Transverse colon (tissue), 4 donors: ENCODE measurements around the gene RNU6-9. TPM values are rescaled to one million over a fixed set of nuclear protein-coding genes. Genes with fewer than 3 reads are reported as not detected.
A peak's percentile ranks its signal among the peaks of the same experiment; 100 is the strongest.

Source experiments
- DNase-seq: peaks from one replicate; pipeline ENCODE4 v3.0.0-alpha.2; 2019
- H3K27ac ChIP-seq, 4 donors: fragments of 200-600 bp; sonication (generic); 2 replicates each; pipeline ENCODE4 v1.5.1; 2016 to 2018; ENCODE audit warnings: inconsistent platforms in 4 of 4
- H3K27me3 ChIP-seq: fragments of 200-600 bp; sonication (generic); 2 replicates; pipeline ENCODE4 v1.5.1; 2017; ENCODE audit warnings: inconsistent platforms
- H3K36me3 ChIP-seq, 4 donors: fragments of 200-600 bp; sonication (generic); 2 replicates each; pipeline ENCODE4 v1.5.1; 2017 to 2019; ENCODE audit warnings: inconsistent platforms in 4 of 4
- H3K4me1 ChIP-seq, 4 donors: fragments of 200-600 bp; sonication (generic); 2 replicates each; pipeline ENCODE4 v1.5.1; 2017 to 2020; ENCODE audit warnings: inconsistent platforms in 4 of 4
- H3K4me3 ChIP-seq, 4 donors: fragments of 200-600 bp; sonication (generic); 1 replicate in 1 of 4; 2 replicates in 3 of 4; pipeline versions ENCODE4 v1.5.1 to v1.6.1; 2017 to 2019; ENCODE audit warnings: inconsistent platforms in 4 of 4
- H3K9me3 ChIP-seq, 2 donors: fragments of 200-600 bp; sonication (generic); 2 replicates each; pipeline ENCODE4 v1.5.1; 2017 to 2019; ENCODE audit warnings: inconsistent platforms in 2 of 2
- EP300 ChIP-seq: sonication (generic); formaldehyde crosslinking; IDR thresholded peaks from one replicate; pipeline ENCODE4 v1.6.1; 2017; ENCODE audit warnings: antibody characterized with exemption, low read depth
- POLR2A ChIP-seq: fragments of 450-650 bp; IDR thresholded peaks from one replicate; pipeline ENCODE4 v1.6.1; 2016; ENCODE audit warnings: antibody characterized with exemption, mild to moderate bottlenecking, moderate library complexity
- POLR2AphosphoS5 ChIP-seq, 3 donors: sonication (generic); formaldehyde crosslinking; IDR thresholded peaks; one replicate each; pipeline ENCODE4 v1.6.1; 2016; ENCODE audit warnings: antibody characterized with exemption in 3 of 3
- WGBS, 2 donors: methylation state at CpG; one replicate each; pipeline ENCODE4 v1.1.5; 2018; ENCODE audit warnings: low coverage in 1 of 2; 5-methylcytosine and 5-hydroxymethylcytosine counted together
- in situ Hi-C, 4 donors: fragments of 200-750 bp; cut with MboI; loops; one replicate each; pipeline versions ENCODE4 v1.15.0 to v1.15.1; 2017; ENCODE audit warnings: low sequenced_read_pairs in 3 of 4, low pct_ligation_motif_present in 1 of 4, low pct_unique_long_range_greater_than_20kb in 1 of 4
- intact Hi-C: fragments of 100-400 bp; cut with DNase I; formaldehyde crosslinking; loops from one replicate; pipeline ENCODE4 v1.15.1; 2023; ENCODE audit warnings: low total_unique reads
- total RNA-seq, 4 donors: library from RNA; depleted of rRNA; stranded (reverse); fragments of >200 nt; gene quantifications; one replicate each; pipeline ENCODE4 v1.1.0, GENCODE V29; 2016
- TF ChIP-seq, protein P1 (sequence below), 5 experiments: fragments of 200-600 bp in 3 of 5; fragments of 450-650 bp in 2 of 5; sonication (generic) in 3 of 5; IDR thresholded peaks; 1 replicate in 2 of 5; 2 replicates in 3 of 5; pipeline ENCODE4 v1.5.1; 2016 to 2017; ENCODE audit warnings: antibody characterized with exemption in 5 of 5, inconsistent platforms in 3 of 5, mild to moderate bottlenecking in 2 of 5, moderate library complexity in 1 of 5

RNU6-9 gene
- total RNA-seq, 4 donors from 2014 or later = not detected

DNA sequence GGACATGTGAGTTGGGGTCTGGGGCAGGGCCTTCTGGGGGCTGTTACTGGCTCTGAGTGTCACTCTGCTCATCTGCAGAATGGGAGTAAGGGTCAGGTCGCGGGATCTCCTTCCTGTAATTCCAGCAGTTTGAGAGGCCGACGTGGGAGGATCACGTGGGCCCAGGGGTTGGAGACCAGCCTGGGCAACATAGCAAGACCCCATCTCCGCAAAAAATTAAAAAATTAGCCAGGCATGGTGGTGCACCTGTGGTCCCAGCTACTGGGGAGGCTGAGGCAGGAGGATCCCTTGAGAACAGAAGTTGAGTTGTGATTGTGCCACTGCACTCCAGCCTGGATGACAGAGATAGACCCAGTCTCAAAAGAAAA, 36.6 kb downstream of the RNU6-9 start:
- Histone ChIP-seq H3K27me3 (no peaks in the 10 kb centered on the region), H3K4me1 (peaks cover 27 to 48% (median 37%) of the 10 kb centered on the region in 4 donors), H3K36me3 (no peaks in the 10 kb centered on the region), H3K9me3 (no peaks in the 10 kb centered on the region), H3K4me3 (no peak overlapping the region), H3K27ac (no peak overlapping the region)
- 94% methylated on average over 6 of the region's 6 CpGs; no CpG with 5 or more reads in 1 of the 2 donors for whole genome bisulfite sequencing, 2 donors
- DNase-seq = no peak
- in situ Hi-C loops (loop anchor here in 3 of 4 donors (10.0 kb wide), 3 partner anchors 55 to 165 kb away; partner anchors contain the start of genes CFD (in 1 of the 3), ELANE (in 1 of the 3) and WDR18 (in 1 of the 3)), intact Hi-C loops (loop anchor here (10.0 kb wide), 1 partner anchor 175 kb away; the partner anchor contains the start of gene GPX4)
- TF ChIP-seq POLR2AphosphoS5 (IDR thresholded peaks at IDR 0.05) (no peak), EP300 (no peak), POLR2A (no peak)
- TF ChIP-seq, protein P1, sequence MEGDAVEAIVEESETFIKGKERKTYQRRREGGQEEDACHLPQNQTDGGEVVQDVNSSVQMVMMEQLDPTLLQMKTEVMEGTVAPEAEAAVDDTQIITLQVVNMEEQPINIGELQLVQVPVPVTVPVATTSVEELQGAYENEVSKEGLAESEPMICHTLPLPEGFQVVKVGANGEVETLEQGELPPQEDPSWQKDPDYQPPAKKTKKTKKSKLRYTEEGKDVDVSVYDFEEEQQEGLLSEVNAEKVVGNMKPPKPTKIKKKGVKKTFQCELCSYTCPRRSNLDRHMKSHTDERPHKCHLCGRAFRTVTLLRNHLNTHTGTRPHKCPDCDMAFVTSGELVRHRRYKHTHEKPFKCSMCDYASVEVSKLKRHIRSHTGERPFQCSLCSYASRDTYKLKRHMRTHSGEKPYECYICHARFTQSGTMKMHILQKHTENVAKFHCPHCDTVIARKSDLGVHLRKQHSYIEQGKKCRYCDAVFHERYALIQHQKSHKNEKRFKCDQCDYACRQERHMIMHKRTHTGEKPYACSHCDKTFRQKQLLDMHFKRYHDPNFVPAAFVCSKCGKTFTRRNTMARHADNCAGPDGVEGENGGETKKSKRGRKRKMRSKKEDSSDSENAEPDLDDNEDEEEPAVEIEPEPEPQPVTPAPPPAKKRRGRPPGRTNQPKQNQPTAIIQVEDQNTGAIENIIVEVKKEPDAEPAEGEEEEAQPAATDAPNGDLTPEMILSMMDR (IDR thresholded peaks at IDR 0.05) = no peak

DNA sequence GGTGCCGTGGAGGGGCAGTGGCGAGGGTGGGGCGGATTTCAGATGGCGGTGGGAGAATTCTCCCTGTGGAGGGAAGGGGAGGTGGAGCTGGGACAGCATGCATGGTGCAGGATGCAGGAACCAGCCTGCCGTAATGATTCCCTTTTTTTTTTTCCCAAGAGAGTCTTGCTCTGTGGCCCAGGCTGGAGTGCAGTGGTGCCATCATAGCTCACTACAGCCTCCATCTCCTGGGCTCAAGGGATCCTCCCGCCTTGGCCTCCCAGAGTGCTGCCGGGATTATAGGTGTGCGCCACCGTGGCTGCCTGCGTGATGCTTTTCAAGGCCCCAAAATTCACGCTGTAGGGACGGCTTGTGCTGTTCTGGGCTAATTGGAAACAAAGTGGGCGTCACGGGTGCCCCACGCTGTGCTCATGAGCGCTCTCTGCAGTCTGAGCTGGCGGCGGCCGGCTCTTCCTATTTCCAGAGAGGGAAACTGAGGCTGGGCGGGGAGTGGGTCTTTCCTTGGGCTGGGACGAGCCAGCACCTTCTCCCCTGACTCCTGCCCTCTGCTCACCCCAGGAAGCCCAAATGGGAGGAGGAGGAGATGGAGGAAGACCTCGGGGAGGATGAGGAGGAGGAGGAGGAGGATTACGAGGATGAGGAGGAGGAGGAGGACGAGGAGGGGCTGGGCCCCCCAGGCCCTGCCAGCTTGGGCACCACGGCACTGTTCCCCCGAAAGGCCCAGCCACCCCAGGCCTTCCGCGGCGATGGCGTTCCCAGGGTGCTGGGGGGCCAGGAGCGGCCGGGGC, 38.8 kb downstream of the RNU6-9 start:
- 83 to 100% methylated on average over 4 to 32 of the region's 32 CpGs for WGBS, 2 donors
- in situ Hi-C loops = no loop called here
- TF ChIP-seq POLR2A (no peak), EP300 (no peak), POLR2AphosphoS5 (IDR thresholded peaks at IDR 0.05) (no peak)
- TF ChIP-seq, protein P1 (IDR thresholded peaks at IDR 0.05) = no peak

DNA sequence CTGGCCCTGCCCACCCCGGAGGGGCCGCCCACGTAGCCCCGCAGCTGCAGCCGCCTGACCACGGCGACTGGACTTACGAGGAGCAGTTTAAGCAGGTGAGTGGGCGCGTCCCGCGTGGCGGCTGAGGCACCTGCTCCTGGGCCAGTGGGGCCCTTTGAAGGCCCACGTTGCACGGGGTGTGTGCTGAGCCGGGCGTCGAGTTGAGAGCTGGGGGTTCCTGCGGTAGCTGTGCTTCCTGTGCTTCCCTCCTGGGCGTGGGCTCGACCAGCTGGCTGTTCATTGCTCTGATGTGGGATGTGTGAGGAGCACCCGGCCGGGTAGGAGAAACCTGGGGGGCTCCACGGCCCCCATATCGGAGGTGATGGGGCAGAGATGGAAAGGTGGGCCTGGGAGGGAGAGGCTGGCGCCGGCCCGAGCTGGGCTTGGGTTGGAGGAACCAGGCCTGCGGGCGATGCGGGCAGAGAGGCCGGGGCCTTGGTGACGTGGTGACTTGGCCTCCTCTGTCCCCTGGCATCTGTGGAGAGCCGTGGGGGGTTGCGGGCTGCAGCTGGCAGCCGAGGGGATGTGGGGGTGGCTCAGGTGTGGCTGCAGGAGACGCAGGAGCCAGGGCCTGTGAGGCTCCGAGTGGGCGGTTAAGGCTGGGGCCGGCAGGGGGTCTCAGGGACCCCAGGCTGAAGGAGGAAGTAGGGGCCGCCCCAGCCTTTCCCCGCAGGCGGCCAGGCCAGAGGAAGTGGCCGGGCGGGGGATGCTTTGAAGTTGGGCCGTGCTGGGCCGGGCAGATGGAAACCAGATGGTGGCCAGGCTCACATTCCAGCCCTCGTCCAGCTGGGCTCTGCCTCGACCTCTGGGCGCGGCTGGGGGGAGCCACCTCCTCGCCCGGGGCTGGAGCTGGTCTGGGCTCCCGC, 39.6 kb downstream of the RNU6-9 start:
- H3K27me3 ChIP-seq = no peaks in the 10 kb centered on the region
- 33% methylated on average over 51 of the region's 54 CpGs; no CpG with 5 or more reads in 1 of the 2 donors for WGBS, 2 donors
- intact Hi-C loops (no loop called here), in situ Hi-C loops (no loop called here)
- no peaks in the 10 kb centered on the region for H3K9me3 ChIP-seq
- H3K27ac ChIP-seq = peak overlapping the region; percentile 68 to 88 (median 79)
- peak overlapping the region in 2 of 4 donors; percentile 4 to 6 for H3K4me3 ChIP-seq
- peaks cover 22 to 41% (median 33%) of the 10 kb centered on the region in 4 donors for H3K4me1 ChIP-seq
- no peaks in the 10 kb centered on the region for H3K36me3 ChIP-seq
- TF ChIP-seq POLR2AphosphoS5 (IDR thresholded peaks at IDR 0.05) (peak; percentile 76 to 91 (median 88)), POLR2A (no peak), EP300 (no peak)
- TF ChIP-seq, protein P1 (IDR thresholded peaks at IDR 0.05) = no peak
- peak; percentile 75 for DNase-seq

More for the DNA sequence above, 38.8 kb downstream of the RNU6-9 start:
- Histone ChIP-seq H3K27me3 (no peaks in the 10 kb centered on the region), H3K9me3 (no peaks in the 10 kb centered on the region), H3K4me1 (peaks cover 31 to 49% (median 37%) of the 10 kb centered on the region in 4 donors), H3K36me3 (no peaks in the 10 kb centered on the region), H3K4me3 (no peak overlapping the region), H3K27ac (peak overlapping the region; percentile 68 to 88 (median 79))
- no peak for DNase-seq
- intact Hi-C loops = no loop called here

GRCh38 chr19:933553-933882, 40.2 kb downstream of the RNU6-9 start:
- TF ChIP-seq POLR2AphosphoS5 (IDR thresholded peaks at IDR 0.05) (no peak), EP300 (no peak), POLR2A (no peak)
- TF ChIP-seq, protein P1 (IDR thresholded peaks at IDR 0.05) = no peak
- intact Hi-C loops (no loop called here), in situ Hi-C loops (no loop called here)
- no peak overlapping the region for H3K4me3 ChIP-seq
- peak overlapping the region; percentile 68 to 88 (median 79) for H3K27ac ChIP-seq
- 72% methylated on average over 11 of the region's 14 CpGs; no CpG with 5 or more reads in 1 of the 2 donors for WGBS, 2 donors
- no peaks in the 10 kb centered on the region for H3K36me3 ChIP-seq
- H3K27me3 ChIP-seq = no peaks in the 10 kb centered on the region
- no peaks in the 10 kb centered on the region for H3K9me3 ChIP-seq
- no peak for DNase-seq
- H3K4me1 ChIP-seq = peaks cover 22 to 39% (median 33%) of the 10 kb centered on the region in 4 donors
